ENCODE measurements around the gene ZNF236.

DNA sequence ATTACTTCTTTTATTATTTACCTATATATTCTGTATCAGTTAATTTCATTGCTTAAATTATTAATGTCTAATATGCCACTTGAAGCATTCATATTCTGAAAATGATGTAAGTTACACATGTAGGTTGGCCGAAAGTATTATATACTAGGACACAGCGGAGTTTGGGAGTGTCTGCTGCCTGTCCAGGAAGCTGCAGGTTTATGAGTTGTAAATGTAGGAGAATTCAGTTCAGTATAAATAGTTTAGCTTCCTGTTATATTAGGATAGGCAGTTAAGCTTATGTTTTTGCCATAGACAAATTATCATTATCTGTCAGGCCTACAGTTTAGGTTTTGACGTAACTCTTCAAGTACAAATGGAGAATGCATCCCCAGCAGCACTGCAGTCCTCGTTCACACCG, 18.9 kb upstream of the ZNF236 start:
- TF ChIP-seq CTCF (IDR thresholded peaks at IDR 0.05) (no peak), POLR2A (IDR thresholded peaks at IDR 0.05) (no peak), EP300 (IDR thresholded peaks at IDR 0.05) (no peak)

Data from tibial nerve (tissue), 4 donors.